Measurements from ENCODE around the gene UNC13A.
"Not testable (repeated sequence)": the region's sequence is repeated elsewhere in the genome, so short reads cannot be mapped to it uniquely, and the experiment has no call there.

Gene UNC13A

DNA sequence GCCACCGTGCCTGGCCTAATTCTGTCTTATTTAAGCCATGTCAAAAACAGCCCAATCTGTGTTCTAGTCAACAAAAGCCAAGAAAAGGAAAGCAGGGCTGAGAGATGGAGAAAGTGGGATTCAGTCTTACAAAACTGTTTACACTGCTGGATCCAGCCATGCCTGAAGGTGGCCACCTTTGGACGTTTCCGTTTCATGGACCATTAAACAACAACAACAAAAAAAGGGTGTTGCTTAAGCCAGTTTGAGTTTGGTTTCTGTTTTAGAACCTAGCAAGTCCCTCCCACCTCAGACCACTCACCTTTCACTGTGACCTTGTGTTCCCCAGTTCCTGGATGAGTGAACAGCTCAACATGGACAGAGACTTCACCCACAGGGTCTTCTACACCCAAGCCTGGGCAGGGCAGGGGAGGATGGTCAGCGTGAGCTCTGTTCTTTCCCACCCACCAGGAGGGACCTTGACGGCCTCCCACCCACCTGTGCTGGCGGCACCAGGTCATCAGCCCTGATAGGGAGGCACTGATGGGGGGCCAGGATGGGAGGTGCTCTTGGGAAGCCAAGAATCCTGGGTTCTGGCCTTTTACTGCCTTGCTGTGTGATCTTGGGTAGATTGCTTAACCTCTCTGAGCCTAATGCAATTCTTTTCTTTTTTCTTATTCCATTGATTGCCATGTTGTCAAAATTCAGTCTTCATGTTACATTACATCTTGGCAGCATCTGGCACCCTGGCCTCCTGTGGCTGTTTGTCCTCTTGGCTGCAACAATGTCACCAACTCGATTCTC, 76.5 kb downstream of the UNC13A start:
- Histone ChIP-seq H3K27ac (no peak overlapping the region), H3K4me3 (no peak overlapping the region)

DNA sequence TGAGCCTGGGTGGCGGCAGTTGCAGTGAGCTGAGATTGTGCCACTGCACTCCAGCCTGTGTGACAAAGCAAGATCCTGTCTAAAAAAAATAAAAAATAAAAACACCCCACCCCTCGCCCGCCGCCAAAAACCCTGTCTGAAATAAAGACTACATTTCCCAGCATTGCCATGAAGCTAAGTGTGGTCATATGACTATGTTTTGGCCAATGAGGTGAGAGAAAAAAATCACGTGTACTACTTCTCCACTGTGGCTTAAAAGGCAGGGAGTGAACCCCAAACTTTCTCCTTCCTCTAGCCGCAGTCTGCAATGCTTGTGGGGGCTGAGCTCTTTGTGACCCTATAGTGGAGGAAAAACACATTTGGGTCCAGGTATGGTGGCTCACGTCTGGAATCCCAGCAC, 77.8 kb downstream of the UNC13A start:
- Histone ChIP-seq H3K27ac (no peak overlapping the region), H3K4me3 (no peak overlapping the region)

DNA sequence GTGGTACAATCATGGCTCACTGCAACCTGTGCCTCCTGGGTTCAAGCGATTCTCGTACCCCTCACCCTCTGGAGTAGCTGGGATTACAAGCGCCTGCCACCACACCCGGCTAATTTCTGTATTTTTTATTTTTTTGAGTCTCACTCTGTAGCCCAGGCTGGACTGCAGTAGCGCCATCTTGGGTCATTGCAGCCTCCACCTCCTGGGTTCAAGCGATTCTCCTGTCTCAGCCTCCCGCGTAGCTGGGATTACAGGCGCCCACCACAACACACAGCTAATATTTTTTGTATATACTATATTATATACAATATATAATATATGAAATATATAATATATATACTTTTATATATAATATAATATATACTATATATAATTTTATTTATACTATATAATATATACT, 80.2 kb downstream of the UNC13A start:
- no peak overlapping the region for H3K27ac ChIP-seq
- H3K4me3 ChIP-seq = no peak overlapping the region

DNA sequence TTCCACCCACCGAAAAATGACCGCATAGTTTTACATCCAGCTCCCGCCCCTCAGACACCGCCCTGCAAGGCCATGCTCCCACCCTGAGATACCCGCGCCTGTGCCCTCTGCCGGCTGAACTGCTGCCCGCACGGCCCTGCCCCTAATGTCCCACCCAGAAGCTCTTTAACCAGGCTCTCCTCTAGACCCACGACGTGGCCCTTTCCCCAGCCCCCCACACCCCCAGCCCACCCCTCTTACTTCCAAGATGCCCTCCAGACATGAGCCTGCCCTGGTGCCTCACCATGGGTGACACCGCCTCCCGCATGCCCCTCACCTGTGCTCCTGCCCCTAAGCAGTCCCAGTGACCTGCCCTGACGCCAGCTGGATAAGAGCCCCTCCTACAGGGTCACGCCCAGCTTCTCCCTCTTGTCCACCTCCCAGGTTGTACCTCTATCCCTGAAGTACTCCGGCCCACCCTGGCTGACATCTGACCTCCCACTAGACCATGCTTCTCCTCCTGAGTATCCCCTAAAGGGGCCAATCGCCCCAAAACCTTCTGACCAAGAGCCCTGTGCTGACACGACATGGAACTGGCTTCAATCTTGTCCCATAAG, 81.5 kb downstream of the UNC13A start:
- Histone ChIP-seq H3K27ac (peak overlapping the region in 2 of 21 experiments; percentile 1 to 63), H3K4me3 (peak overlapping the region in 5 of 7 experiments; percentile 12 to 35 (median 24))

DNA sequence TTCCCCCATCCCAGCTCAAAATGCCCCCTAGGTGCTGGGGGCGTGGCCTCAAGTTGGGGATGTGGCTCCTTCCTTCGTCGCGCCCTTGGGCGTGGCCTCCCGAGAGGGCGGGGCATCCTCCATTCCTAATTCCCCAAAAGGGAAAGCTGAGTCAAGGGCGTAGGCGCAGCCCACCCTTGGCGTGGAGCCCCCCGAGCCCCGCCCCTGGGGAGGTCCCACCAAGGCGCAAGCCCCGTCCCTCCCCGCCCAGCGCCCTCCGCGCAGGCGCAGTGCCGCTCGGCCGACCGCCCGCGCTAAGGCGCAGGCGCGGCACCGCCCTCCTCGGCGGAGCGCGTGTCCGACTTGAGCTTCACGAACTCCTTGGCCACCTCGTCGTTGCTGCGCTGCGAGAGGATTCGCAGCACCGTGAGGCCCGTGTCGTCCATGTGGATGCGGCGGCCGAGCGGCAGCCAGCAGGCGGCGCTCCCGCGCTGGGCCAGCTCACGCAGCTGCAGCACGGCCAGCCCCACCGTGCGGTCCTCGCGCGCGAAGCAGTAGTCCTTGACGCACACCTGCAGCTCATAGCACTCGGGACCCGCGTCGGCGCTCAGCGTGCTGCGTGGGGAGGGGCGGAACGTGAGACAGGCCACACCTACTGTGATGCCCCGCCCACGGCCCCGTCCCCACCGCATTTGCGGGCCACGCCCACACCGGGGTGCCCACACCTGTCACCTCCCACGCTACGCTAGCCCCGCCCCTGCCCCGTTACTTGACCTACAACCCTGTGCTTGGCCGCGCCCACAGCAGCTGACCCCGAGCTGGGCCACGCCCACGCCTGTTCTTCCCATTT, 82.2 kb downstream of the UNC13A start:
- peak overlapping the region in 10 of 21 experiments; percentile 1 to 63 (median 38) for H3K27ac ChIP-seq
- H3K4me3 ChIP-seq = peak overlapping the region; percentile 6 to 35 (median 24)

DNA sequence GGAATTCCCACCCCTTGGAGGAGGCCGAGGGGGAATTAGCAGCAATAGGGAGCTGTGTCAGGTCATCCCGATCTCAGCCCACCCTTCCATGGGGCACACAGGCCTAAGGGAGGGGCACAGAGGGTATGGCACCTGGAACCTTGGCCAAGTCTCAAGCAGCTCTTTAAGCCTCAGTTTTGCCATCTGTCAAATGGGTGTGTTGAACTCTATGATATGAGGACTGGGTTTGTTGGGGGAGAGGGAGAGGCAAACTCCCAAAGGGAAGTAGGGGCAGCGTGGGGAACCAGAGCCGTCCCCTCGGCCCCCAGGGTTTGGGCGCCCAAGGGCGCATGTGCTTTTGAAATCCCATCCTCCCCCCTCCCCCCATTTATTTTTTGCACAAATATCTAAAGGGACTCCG, 83.0 kb downstream of the UNC13A start:
- peak overlapping the region in 1 of 21 experiments; percentile 10 for H3K27ac ChIP-seq

DNA sequence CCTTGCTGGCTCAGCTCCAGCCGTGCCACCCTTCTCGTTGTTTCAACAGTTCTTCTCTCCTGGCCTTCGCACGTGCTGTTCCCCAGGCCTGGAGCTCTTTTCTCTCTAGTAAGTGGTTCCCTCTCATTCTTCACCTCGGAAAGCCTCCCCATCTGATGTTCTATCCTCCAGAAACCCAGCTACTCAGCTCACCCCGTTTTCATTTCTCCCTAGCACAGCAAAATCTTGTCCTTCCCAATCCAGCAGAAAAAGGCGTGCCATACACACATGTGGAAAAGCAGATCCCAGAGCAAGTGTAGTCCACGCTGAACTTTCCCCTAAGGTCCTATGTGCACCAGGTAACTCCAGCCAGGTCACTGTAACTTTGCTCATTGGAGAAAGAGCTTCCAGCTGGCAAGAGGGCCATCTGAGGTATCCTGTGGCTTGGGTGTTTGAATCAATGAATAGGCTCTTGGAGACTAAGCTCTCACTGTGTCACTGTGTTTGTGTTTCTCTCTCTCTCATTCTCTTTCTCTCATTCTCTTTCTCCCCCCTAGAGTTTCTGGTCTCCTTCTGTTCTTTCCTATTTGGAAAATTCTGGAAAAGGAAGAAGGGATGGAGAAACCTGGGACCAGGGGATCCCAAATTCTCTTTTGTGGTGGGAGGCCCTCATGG, 83.7 kb downstream of the UNC13A start:
- H3K27ac ChIP-seq = peak overlapping the region in 1 of 21 experiments; percentile 10

More for the DNA sequence above, 83.0 kb downstream of the UNC13A start:
- no peak overlapping the region for H3K4me3 ChIP-seq

DNA sequence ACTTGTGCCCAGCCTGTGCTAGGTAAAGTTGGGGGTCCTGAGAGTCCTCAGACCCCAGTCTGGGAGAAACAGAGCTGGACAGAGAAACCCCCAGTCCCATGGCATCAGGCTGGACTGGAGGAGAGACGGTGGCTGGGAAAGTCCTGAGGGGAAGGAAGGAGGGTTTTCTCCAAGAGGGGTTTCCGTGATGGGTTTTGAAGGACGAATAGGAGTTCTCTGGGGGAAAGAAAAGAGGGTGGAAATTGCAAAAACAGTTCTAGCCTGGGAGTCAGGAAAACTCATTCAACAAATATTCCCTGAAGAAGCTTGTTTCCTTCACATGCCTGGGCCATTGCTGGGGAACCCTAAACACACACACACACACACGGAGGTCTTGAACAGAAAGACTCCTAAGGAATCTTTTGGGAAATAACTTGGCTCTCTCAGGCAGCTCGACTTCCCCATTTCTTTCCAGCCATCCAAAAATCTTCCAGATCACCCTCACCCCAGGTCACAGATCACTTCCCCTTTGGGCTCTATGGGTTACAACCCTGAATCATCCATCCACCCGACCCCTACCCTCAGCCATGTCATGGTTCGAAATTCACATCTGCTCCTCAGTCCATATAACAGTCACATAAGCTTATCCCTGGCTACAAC, 85.2 kb downstream of the UNC13A start:
- H3K4me3 ChIP-seq = no peak overlapping the region
- no peak overlapping the region for H3K27ac ChIP-seq

More for the DNA sequence above, 83.7 kb downstream of the UNC13A start:
- H3K4me3 ChIP-seq = no peak overlapping the region

DNA sequence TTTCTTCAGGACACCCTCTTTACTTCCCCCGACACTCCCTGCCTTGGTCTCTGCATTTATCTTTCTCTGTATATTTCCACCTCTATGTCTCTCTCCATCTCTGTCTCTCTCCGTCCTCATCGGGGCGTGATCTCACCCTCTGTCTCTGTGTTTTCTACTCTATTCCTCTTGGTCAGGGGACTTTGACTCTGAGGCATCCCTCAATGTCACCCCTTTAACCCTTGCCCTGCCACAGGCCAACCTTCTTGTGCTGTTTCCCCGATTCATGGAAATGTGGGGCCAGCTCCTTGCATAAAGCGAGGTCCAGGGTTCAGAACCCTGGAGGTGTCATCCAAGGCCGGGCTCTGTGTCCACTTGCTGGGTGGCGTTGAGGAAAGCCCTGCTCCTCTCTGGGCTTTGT, 85.9 kb downstream of the UNC13A start:
- Histone ChIP-seq H3K27ac (peak overlapping the region in 1 of 21 experiments; percentile 49), H3K4me3 (no peak overlapping the region)

DNA sequence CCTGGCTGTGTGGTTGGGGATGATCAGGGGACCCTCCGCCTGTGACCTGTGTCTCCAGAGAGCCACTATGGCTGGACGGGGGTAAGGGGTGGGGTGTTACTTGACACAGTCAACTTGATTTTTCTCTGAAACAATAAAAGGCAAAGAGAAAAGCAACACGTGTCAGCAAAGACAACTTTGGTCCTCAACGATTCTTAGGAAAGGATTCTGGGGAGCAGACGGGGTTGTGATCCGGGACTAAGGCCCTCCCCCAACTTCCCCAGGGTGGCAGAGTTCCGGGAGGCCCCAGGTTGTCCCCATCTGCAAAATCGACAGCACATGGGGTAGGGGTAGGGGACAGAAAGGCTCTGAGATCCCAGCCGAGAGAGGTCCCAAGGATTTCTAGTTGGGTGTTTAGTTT, 86.5 kb downstream of the UNC13A start:
- no peak overlapping the region for H3K4me3 ChIP-seq
- peak overlapping the region in 3 of 21 experiments; percentile 11 to 49 (median 43) for H3K27ac ChIP-seq

DNA sequence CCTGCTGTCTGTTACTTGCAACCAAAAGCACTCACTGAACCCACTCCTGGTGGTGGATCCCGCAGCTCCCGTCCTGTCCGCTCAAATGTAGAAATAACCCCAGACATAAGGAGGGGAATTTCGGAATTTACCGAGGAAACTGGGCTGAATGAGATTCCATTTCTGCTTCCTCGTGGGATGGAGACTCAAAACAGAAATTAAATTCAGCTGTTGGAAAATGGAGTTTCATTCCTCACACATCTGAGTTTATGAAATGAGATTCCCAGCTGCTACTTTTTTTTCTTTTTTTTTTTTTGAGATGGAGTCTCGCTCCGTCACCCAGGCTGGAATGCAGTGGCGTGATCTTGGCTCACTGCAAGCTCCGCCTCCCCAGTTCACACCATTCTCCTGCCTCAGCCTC, 88.4 kb downstream of the UNC13A start:
- H3K4me3 ChIP-seq = no peak overlapping the region
- H3K27ac ChIP-seq = no peak overlapping the region

DNA sequence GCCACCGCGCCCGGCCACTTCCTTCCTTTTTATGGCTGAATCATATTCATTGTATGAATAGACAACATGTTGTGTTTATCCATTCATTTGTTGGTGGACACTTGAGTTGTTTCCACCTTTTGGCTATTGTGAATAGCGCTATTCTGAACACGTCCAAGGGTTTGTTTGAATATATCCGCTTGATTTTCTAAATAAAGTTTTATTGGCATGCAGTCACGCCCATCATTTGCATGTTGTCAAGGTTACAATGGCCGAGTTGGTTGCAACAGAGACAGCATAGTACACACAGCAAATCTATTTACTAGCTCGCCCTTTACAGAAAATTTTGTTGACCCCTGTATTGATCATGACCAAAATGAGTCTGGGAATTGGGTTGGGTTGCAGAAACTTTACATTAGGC, 89.2 kb downstream of the UNC13A start:
- no peak overlapping the region for H3K4me3 ChIP-seq
- no peak overlapping the region for H3K27ac ChIP-seq

DNA sequence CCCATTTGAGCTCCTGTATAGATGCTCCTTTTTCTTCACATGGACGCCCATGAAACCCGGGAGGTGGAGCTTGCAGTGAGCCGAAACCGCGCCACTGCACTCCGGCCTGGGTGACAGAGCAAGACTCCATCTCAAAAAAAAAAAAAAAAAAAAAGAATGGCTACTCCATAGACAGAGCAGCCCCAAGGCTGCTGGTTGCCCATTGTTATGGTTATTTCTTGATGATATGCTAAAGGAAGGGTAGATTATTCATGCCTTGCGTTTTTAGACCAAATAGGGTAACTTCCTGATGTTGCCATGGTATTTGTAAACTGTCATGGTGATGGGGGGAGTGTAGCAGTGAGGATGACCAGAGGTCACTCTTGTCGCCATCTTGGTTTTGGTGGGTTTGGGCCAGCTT, 90.1 kb downstream of the UNC13A start:
- H3K4me3 ChIP-seq, H3K27ac ChIP-seq: not testable (repeated sequence)

DNA sequence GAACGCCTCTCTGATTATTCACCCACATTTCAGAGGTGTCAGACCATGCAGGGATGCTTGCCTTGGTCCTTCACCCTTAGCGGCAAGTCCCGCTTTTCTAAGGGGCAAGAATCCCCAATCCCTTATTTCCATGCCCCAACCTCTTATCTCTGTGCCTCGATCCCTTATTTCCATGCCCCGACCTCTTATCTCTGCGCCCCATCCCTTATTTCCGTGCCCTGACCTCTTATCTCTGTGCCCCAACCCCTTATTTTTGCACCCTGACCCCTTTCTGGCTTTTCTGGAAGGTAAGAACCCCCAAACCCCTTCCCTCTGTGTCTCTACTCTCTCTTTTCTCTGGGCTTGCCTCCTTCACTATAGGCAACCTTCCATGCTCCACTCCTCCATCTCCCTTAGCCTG, 93.9 kb downstream of the UNC13A start:
- not testable (repeated sequence) for H3K4me3 ChIP-seq, H3K27ac ChIP-seq

DNA sequence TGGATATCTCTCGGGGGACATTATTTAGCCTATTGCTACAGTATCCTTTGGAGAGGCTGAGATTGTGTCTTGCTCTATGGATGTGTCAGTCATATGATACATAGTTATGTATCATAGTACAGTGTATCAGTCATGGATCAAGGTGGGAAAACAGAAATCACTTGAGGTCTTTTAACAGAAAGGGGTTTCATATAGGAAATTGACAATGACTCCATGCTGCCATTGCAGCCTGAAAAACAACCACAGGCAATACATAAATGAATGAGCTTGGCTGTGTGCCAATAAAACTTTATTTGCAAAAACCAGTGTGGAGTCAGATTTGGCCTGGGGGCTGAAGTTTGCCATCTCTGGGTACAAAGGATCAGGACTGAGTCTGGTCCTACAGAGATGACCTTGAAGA, 97.3 kb downstream of the UNC13A start:
- Histone ChIP-seq H3K27ac (no peak overlapping the region), H3K4me3 (no peak overlapping the region)

DNA sequence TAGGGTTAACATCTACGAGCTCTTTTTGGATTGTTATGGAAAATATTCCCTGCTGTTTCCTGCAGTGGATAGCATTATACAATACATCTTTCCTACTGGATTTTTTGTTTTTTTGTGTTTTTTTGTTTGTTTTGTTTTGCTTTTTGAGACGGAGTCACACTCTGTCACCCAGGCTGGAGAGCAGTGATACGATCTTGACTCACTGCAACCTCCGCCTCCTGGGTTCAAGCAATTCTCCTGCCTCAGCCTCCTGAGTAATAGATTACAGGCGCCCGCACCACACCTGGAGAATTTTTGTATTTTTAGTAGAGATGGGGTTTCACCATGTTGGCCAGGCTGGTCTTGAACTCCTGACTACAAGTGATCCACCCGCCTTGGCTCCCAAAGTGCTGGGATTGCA, 102.8 kb downstream of the UNC13A start:
- not testable (repeated sequence) for H3K4me3 ChIP-seq, H3K27ac ChIP-seq

DNA sequence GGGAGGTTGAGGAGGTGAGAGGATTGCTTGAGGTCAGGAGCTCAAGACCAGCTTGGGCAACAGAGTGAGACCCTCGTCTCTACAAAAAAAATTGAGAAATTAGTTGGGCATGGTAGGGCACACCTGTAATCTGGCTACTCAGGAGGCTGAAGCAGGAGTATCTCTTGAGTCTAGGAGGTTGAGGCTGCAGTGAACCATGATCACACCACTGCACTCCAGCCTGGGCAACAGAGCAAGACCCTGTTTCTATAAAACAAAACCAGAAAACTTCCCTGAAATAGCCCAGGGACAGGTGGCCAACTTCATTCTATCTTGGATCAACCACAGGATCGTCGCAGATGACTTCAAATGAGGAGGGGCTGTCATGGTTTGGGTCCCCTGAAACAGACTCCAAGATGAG, 104.0 kb downstream of the UNC13A start:
- no peak overlapping the region for H3K27ac ChIP-seq
- H3K4me3 ChIP-seq = no peak overlapping the region

DNA sequence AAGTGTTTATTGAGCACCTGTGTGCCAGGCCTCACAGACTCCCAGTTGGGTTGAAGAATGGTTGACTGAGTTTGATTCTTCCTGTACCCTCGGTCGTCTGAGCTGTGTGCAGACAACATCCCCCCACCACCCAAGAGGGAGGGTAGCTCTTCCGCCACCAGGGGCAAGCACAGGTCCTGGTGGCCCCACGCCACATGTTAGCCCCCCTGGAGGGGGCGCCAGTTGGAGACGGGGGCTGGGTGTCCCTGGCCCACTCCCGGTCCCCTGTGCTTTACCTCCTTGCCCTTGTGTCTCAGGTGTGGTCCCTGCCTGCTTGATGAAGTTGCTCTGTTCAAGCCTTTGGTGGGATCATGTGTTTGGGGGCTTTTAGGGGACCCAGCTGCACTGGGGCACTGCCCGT, 105.5 kb downstream of the UNC13A start:
- Histone ChIP-seq H3K27ac (no peak overlapping the region), H3K4me3 (no peak overlapping the region)

DNA sequence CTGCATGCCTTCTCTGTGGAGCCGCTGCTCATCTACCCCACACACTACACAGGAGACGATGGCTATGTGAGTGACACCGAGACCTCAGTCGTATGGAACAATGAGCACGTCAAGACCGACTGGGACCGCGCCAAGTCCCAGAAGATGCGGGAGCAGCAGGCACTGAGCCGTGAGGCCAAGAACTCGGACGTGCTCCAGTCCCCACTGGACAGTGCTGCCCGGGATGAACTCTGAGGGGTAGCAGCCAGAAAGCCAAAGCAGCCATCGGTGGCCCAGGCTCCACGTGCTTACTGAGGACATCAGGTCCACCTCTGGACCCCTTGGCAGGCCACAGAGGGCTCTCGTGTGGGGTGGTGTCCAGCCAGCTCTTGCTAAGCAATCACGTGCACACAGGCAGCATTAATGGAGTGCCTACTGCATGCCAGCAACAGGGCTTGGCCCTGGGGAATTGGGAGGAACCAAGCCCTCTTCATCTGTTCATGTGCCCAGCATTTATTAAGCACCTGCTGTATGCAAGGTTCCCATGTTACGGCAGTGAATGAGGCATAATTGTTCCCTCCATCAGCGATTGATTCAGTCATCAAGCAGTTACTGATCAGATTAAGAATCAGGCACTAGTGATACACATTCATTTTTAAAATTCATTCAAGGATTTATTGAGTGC, 106.8 kb downstream of the UNC13A start:
- Histone ChIP-seq H3K4me3 (no peak overlapping the region), H3K27ac (no peak overlapping the region)
